Ovary (tissue), 9 donors: ENCODE data around the gene ENOX1. TPM values are rescaled to one million over a fixed set of nuclear protein-coding genes. Genes with fewer than 3 reads are reported as not detected.

Source experiments
- DNase-seq, 5 donors: peaks; one replicate each; pipeline ENCODE4 v3.0.0-alpha.2; 2019 to 2020
- H3K27ac ChIP-seq, 2 donors: fragments of 200-600 bp; one replicate each; pipeline versions ENCODE4 v1.5.1 to v1.8.0; 2019 to 2022
- H3K27me3 ChIP-seq: fragments of 200-600 bp; one replicate; pipeline ENCODE4 v1.8.0; 2022
- H3K36me3 ChIP-seq: fragments of 200-600 bp; sonication (generic); one replicate; pipeline ENCODE4 v1.5.1; 2019
- H3K4me1 ChIP-seq: one replicate; pipeline ENCODE4 v1.8.1; 2013; ENCODE audit warnings: mild to moderate bottlenecking, moderate library complexity; ENCODE audit not compliant: insufficient read depth
- H3K4me3 ChIP-seq: fragments of 200-600 bp; sonication (generic); one replicate; pipeline ENCODE4 v1.5.1; 2017
- H3K9me3 ChIP-seq, 2 donors: fragments of 200-600 bp in 1 of 2; sonication (generic) in 1 of 2; one replicate each; pipeline versions ENCODE4 v1.5.1 to v1.8.1; 2013 to 2019; ENCODE audit warnings: mild to moderate bottlenecking in 1 of 2, moderate library complexity in 1 of 2
- CTCF ChIP-seq, 3 donors: fragments of 450-650 bp in 2 of 3; fragments of 200-600 bp in 1 of 3; IDR thresholded peaks; one replicate each; pipeline versions ENCODE4 v1.5.1 to v1.8.0; 2016 to 2022; ENCODE audit warnings: antibody characterized with exemption in 3 of 3, mild to moderate bottlenecking in 1 of 3
- EP300 ChIP-seq: sonication (generic); formaldehyde crosslinking; IDR thresholded peaks from one replicate; pipeline ENCODE4 v1.6.1; 2017; ENCODE audit warnings: antibody characterized with exemption
- POLR2A ChIP-seq: fragments of 450-650 bp; IDR thresholded peaks from one replicate; pipeline ENCODE4 v1.6.1; 2017; ENCODE audit warnings: antibody characterized with exemption, mild to moderate bottlenecking, moderate library complexity
- WGBS, 3 donors: extraction: QIAGEN DNeasy Blood & Tissue Kit in 1 of 3; methylation state at CpG; one replicate each; pipeline versions ENCODE4 v1.1.5 to v1.1.7; 2013 to 2017; 5-methylcytosine and 5-hydroxymethylcytosine counted together
- intact Hi-C, 4 donors: fragments of 100-400 bp; cut with DNase I; formaldehyde crosslinking; loops; one replicate each; pipeline versions ENCODE4 v1.11.0 to v1.15.1; 2022 to 2023
- polyA plus RNA-seq, 2 donors: library from polyadenylated mRNA; stranded (reverse); fragments of 200-250 nt in 1 of 2; fragments of 350-450 nt in 1 of 2; fragmentation: Illumina TruSeq in 1 of 2; extraction: RNeasy Lipid Tissue Mini Kit (QIAGEN cat#74804) in 1 of 2; gene quantifications; one replicate each; pipeline ENCODE4 v1.2.3, GENCODE V29; 2013 to 2014
- total RNA-seq, 7 donors: library from RNA; depleted of rRNA in 2 of 7; stranded (reverse); fragments of >200 nt in 2 of 7; fragmentation: NEBNext Ultra II Directional in 3 of 7; extraction: Animal tissue kit (Norgen Biotek cat#: 25700) in 3 of 7; gene quantifications; one replicate each; pipeline versions ENCODE4 v1.1.0 to v1.2.4, GENCODE V29; 2016 to 2023
- donor health status: DM: no; HTN: no; CAD: no; lungs with moderate emphysema.
- donor health status: DM: no; HTN: no; CAD: no.
- donor health status: Bipolar disorder and iron deficiency.
- donor health status: DM: yes; HTN: yes; CAD: no.
- donor health status: DM: no; HTN: no; CAD: no.
- donor health status: DM: yes; HTN: yes; CAD: no.

Gene ENOX1
- total and polyA plus RNA-seq, 9 donors, result 3.6 to 17.5 (median 7.8) TPM

GRCh38 chr13:43277142-43277541 lies 509.6 kb downstream of the ENOX1 start:
- no peak for DNase-seq
- Histone ChIP-seq H3K4me3 (no peak overlapping the region), H3K27me3 (no peaks in the 10 kb centered on the region), H3K27ac (no peak overlapping the region), H3K36me3 (no peaks in the 10 kb centered on the region), H3K4me1 (no peaks in the 10 kb centered on the region), H3K9me3 (no peaks in the 10 kb centered on the region)
- 92 to 95% (median 95%) methylated on average over 3 of the region's 3 CpGs for WGBS, 3 donors
- TF ChIP-seq CTCF (IDR thresholded peaks at IDR 0.05) (no peak), EP300 (no peak), POLR2A (no peak)
- intact Hi-C loops, result no loop called here

GRCh38 chr13:43274881-43275280 lies 511.9 kb downstream of the ENOX1 start:
- TF ChIP-seq CTCF (IDR thresholded peaks at IDR 0.05), result no peak
- no peak for TF ChIP-seq POLR2A
- TF ChIP-seq EP300, result no peak
- Histone ChIP-seq H3K27ac (no peak overlapping the region), H3K9me3 (no peaks in the 10 kb centered on the region), H3K4me1 (no peaks in the 10 kb centered on the region), H3K27me3 (no peaks in the 10 kb centered on the region), H3K4me3 (no peak overlapping the region), H3K36me3 (no peaks in the 10 kb centered on the region)
- WGBS, 3 donors, result 71 to 73% (median 72%) methylated on average over 4 of the region's 4 CpGs
- intact Hi-C loops, result no loop called here
- no peak for DNase-seq

GRCh38 chr13:43273362-43273761 lies 513.4 kb downstream of the ENOX1 start:
- Histone ChIP-seq H3K4me1 (peaks cover 2% of the 10 kb centered on the region), H3K27ac (no peak overlapping the region), H3K36me3 (no peaks in the 10 kb centered on the region), H3K9me3 (no peaks in the 10 kb centered on the region), H3K27me3 (no peaks in the 10 kb centered on the region), H3K4me3 (no peak overlapping the region)
- 95 to 100% (median 98%) methylated on average over 2 of the region's 2 CpGs for WGBS, 3 donors
- TF ChIP-seq CTCF (IDR thresholded peaks at IDR 0.05) (no peak), EP300 (no peak), POLR2A (no peak)
- intact Hi-C loops, result no loop called here
- DNase-seq, result no peak

- H3K9me3 ChIP-seq, result no peaks in the 10 kb centered on the region
- H3K4me3 ChIP-seq, result no peak overlapping the region
- intact Hi-C loops, result no loop called here
- peaks cover 2% of the 10 kb centered on the region for H3K4me1 ChIP-seq
- 79 to 88% (median 81%) methylated on average over 5 of the region's 5 CpGs for WGBS, 3 donors
- no peaks in the 10 kb centered on the region for H3K36me3 ChIP-seq
- H3K27ac ChIP-seq, result no peak overlapping the region
- H3K27me3 ChIP-seq, result no peaks in the 10 kb centered on the region
- no peak for DNase-seq
- no peak for TF ChIP-seq POLR2A
- no peak for TF ChIP-seq EP300
- TF ChIP-seq CTCF (IDR thresholded peaks at IDR 0.05), result no peak
Measured at GRCh38 chr13:43272851-43273250, 513.9 kb downstream of the ENOX1 start.

- H3K27me3 ChIP-seq, result no peaks in the 10 kb centered on the region
- H3K4me1 ChIP-seq, result peaks cover 2% of the 10 kb centered on the region
- no peaks in the 10 kb centered on the region for H3K36me3 ChIP-seq
- no peak for DNase-seq
- 89 to 94% (median 93%) methylated on average over 2 of the region's 2 CpGs for WGBS, 3 donors
- H3K4me3 ChIP-seq, result no peak overlapping the region
- no peak overlapping the region for H3K27ac ChIP-seq
- TF ChIP-seq EP300, result no peak
- no peak for TF ChIP-seq CTCF (IDR thresholded peaks at IDR 0.05)
- no peak for TF ChIP-seq POLR2A
- H3K9me3 ChIP-seq, result no peaks in the 10 kb centered on the region
- intact Hi-C loops, result no loop called here
Measured at GRCh38 chr13:43271152-43271551, 515.6 kb downstream of the ENOX1 start.
